Smooth muscle cell (in vitro differentiated cells): ENCODE measurements around the gene LAMA3. TPM values are rescaled to one million over a fixed set of nuclear protein-coding genes. Genes with fewer than 3 reads are reported as not detected.

Source experiments
- DNase-seq: peaks from one replicate; lab custom pipeline; 2025; ENCODE audit not compliant: unreplicated experiment; lab: John Stamatoyannopoulos, UW
- H2AFZ ChIP-seq: fragments of 200-600 bp; sonication (generic); 2 replicates; pipeline ENCODE4 v1.6.0; 2016; ENCODE audit warnings: antibody characterized with exemption, low read depth, mild to moderate bottlenecking
- H3F3A ChIP-seq: fragments of 200-600 bp; sonication (generic); 2 replicates; pipeline ENCODE4 v1.6.0; 2017; ENCODE audit warnings: antibody characterized with exemption, low read depth
- H3K27ac ChIP-seq: fragments of 200-600 bp; sonication (generic); 2 replicates; pipeline ENCODE4 v1.5.1; 2016; ENCODE audit warnings: low read depth, mild to moderate bottlenecking
- H3K27me3 ChIP-seq: fragments of 200-600 bp; sonication (generic); 2 replicates; pipeline ENCODE4 v1.6.1; 2016; ENCODE audit warnings: low read depth, mild to moderate bottlenecking
- H3K36me3 ChIP-seq: fragments of 200-600 bp; sonication (generic); 2 replicates; pipeline ENCODE4 v1.5.1; 2016; ENCODE audit warnings: low read depth
- H3K4me1 ChIP-seq: fragments of 200-600 bp; sonication (generic); 2 replicates; pipeline ENCODE4 v1.5.1; 2016; ENCODE audit warnings: low read depth
- H3K4me2 ChIP-seq: fragments of 200-600 bp; sonication (generic); 2 replicates; pipeline ENCODE4 v1.6.0; 2016; ENCODE audit warnings: mild to moderate bottlenecking
- H3K4me3 ChIP-seq: fragments of 200-600 bp; sonication (generic); 2 replicates; pipeline ENCODE4 v1.5.1; 2016; ENCODE audit warnings: mild to moderate bottlenecking
- H3K79me2 ChIP-seq: fragments of 200-600 bp; sonication (generic); 2 replicates; pipeline ENCODE4 v1.6.0; 2016; ENCODE audit warnings: low read depth, mild to moderate bottlenecking
- H3K9ac ChIP-seq: fragments of 200-600 bp; sonication (generic); 2 replicates; pipeline ENCODE4 v1.6.0; 2016; ENCODE audit warnings: low read depth
- H3K9me3 ChIP-seq: fragments of 200-600 bp; sonication (generic); replicated peaks from 2 replicates; pipeline ENCODE4 v1.5.1; 2016; ENCODE audit warnings: low read depth
- H4K20me1 ChIP-seq: fragments of 200-600 bp; sonication (generic); 2 replicates; pipeline ENCODE4 v1.6.0; 2016; ENCODE audit warnings: low read depth
- CTCF ChIP-seq: fragments of 200-600 bp; sonication (generic); IDR thresholded peaks from 2 replicates; pipeline ENCODE4 v1.5.1; 2017; ENCODE audit warnings: borderline replicate concordance, mild to moderate bottlenecking, antibody characterized with exemption; ENCODE audit not compliant: insufficient read depth, poor library complexity, severe bottlenecking
- whole genome bisulfite sequencing: methylation state at CpG from one replicate; pipeline ENCODE4 v1.1.7; 2016; ENCODE audit warnings: low lambda C conversion rate; 5-methylcytosine and 5-hydroxymethylcytosine counted together
- polyA plus RNA-seq: library from polyadenylated mRNA; unstranded; fragments of >200 nt; fragmentation: Nextera tagmentation; extraction: Ambion mirVana; gene quantifications from 2 replicates; pipeline ENCODE4 v1.2.1, GENCODE V29; 2016
- total RNA-seq: library from RNA; depleted of rRNA; stranded (reverse); fragments of >200 nt; gene quantifications from 2 replicates; pipeline ENCODE4 v1.2.3, GENCODE V29; 2014

The LAMA3 gene
- total and polyA plus RNA-seq, 2 experiments from 2014 or later, result 7.8 to 23.1 TPM

- TF ChIP-seq CTCF, result no peak
- DNase-seq, result no peak
- H3K27me3 ChIP-seq, result no peaks in the 10 kb centered on the region
- no peak overlapping the region for H3K27ac ChIP-seq
- H3K4me1 ChIP-seq, result no peaks in the 10 kb centered on the region
- WGBS, result 92% methylated on average over 8 of the region's 8 CpGs
- no peak overlapping the region for H3K4me2 ChIP-seq
- H2AFZ ChIP-seq, result no peak overlapping the region
- no peak overlapping the region for H3K9ac ChIP-seq
- H3K79me2 ChIP-seq, result no peaks in the 10 kb centered on the region
- H3K4me3 ChIP-seq, result no peak overlapping the region
- no peaks in the 10 kb centered on the region for H4K20me1 ChIP-seq
- H3K9me3 ChIP-seq, result no peaks in the 10 kb centered on the region
- no peaks in the 10 kb centered on the region for H3F3A ChIP-seq
- no peaks in the 10 kb centered on the region for H3K36me3 ChIP-seq
These were observed 311.6 kb downstream of the LAMA3 start for GRCh38 chr18:24000613-24001490.

- Histone ChIP-seq H3K4me1 (no peaks in the 10 kb centered on the region), H3K79me2 (no peaks in the 10 kb centered on the region)
These were observed 313.2 kb downstream of the LAMA3 start for GRCh38 chr18:24002479-24002878.

GRCh38 chr18:24003288-24003687 is 314.0 kb downstream of the LAMA3 start:
- DNase-seq, result no peak
- WGBS, result 91% methylated on average over 3 of the region's 3 CpGs
- Histone ChIP-seq H3K79me2 (no peaks in the 10 kb centered on the region), H3K4me3 (no peak overlapping the region), H3K27me3 (no peaks in the 10 kb centered on the region), H3K4me2 (no peak overlapping the region), H3K9me3 (no peaks in the 10 kb centered on the region), H3K27ac (no peak overlapping the region), H4K20me1 (no peaks in the 10 kb centered on the region), H2AFZ (no peak overlapping the region), H3F3A (no peaks in the 10 kb centered on the region), H3K9ac (no peak overlapping the region), H3K36me3 (no peaks in the 10 kb centered on the region), H3K4me1 (no peaks in the 10 kb centered on the region)
- TF ChIP-seq CTCF, result no peak

More at GRCh38 chr18:24002479-24002878, 313.2 kb downstream of the LAMA3 start:
- Histone ChIP-seq H3K27ac (no peak overlapping the region), H4K20me1 (no peaks in the 10 kb centered on the region), H3K4me3 (no peak overlapping the region), H3F3A (no peaks in the 10 kb centered on the region), H3K9ac (no peak overlapping the region), H3K4me2 (no peak overlapping the region), H3K27me3 (no peaks in the 10 kb centered on the region), H2AFZ (no peak overlapping the region), H3K9me3 (no peaks in the 10 kb centered on the region), H3K36me3 (no peaks in the 10 kb centered on the region)
- no peak for TF ChIP-seq CTCF
- no peak for DNase-seq
- 66% methylated on average over 3 of the region's 3 CpGs for WGBS
